Spleen (tissue), 11 donors: ENCODE results near the gene JAKMIP1. TPM values are rescaled to one million over a fixed set of nuclear protein-coding genes. Genes with fewer than 3 reads are reported as not detected.
"Not testable (repeated sequence)": the region's sequence is repeated elsewhere in the genome, so short reads cannot be mapped to it uniquely, and the experiment has no call there.

ENCODE experiments used
- DNase-seq: peaks from one replicate; pipeline ENCODE4 v3.0.0-alpha.2; 2020
- H3K27ac ChIP-seq, 8 donors: fragments of 200-600 bp; sonication (generic) in 7 of 8; 1 replicate in 4 of 8; 2 replicates in 4 of 8; pipeline versions ENCODE4 v1.5.0 to v1.8.0; 2016 to 2021; ENCODE audit warnings: inconsistent platforms in 4 of 8, mild to moderate bottlenecking in 4 of 8, moderate library complexity in 1 of 8
- H3K27me3 ChIP-seq, 7 donors: fragments of 200-600 bp; sonication (generic) in 6 of 7; replicated peaks in 1 of 7; 1 replicate in 4 of 7; 2 replicates in 3 of 7; pipeline versions ENCODE4 v1.5.0 to v1.8.0; 2016 to 2021; ENCODE audit warnings: inconsistent platforms in 3 of 7, mild to moderate bottlenecking in 1 of 7
- H3K36me3 ChIP-seq, 6 donors: fragments of 200-600 bp; sonication (generic) in 5 of 6; 1 replicate in 4 of 6; 2 replicates in 2 of 6; pipeline versions ENCODE4 v1.5.0 to v1.8.0; 2016 to 2021; ENCODE audit warnings: inconsistent platforms in 2 of 6
- H3K4me1 ChIP-seq, 6 donors: fragments of 200-600 bp; sonication (generic) in 5 of 6; 1 replicate in 3 of 6; 2 replicates in 3 of 6; pipeline versions ENCODE4 v1.5.0 to v1.8.0; 2016 to 2021; ENCODE audit warnings: inconsistent platforms in 3 of 6
- H3K4me3 ChIP-seq, 8 donors: fragments of 200-600 bp; sonication (generic) in 7 of 8; 1 replicate in 4 of 8; 2 replicates in 4 of 8; pipeline versions ENCODE4 v1.5.0 to v1.8.0; 2016 to 2021; ENCODE audit warnings: inconsistent platforms in 4 of 8, mild to moderate bottlenecking in 4 of 8, moderate library complexity in 2 of 8
- H3K9me3 ChIP-seq, 8 donors: fragments of 200-600 bp; sonication (generic) in 7 of 8; 1 replicate in 4 of 8; 2 replicates in 4 of 8; pipeline versions ENCODE4 v1.5.0 to v1.8.0; 2016 to 2021; ENCODE audit warnings: inconsistent platforms in 4 of 8
- POLR2A ChIP-seq, 3 donors: fragments of 450-650 bp; IDR thresholded peaks; one replicate each; pipeline ENCODE4 v1.5.1; 2017; ENCODE audit warnings: antibody characterized with exemption in 3 of 3, mild to moderate bottlenecking in 1 of 3
- POLR2AphosphoS5 ChIP-seq, 3 donors: sonication (generic); formaldehyde crosslinking; IDR thresholded peaks; one replicate each; pipeline ENCODE4 v1.5.1; 2017; ENCODE audit warnings: antibody characterized with exemption in 3 of 3
- WGBS, 5 donors: extraction: QIAGEN DNeasy Blood & Tissue Kit in 3 of 5; methylation state at CpG; one replicate each; pipeline versions ENCODE4 v1.1.5 to v1.1.7; 2013 to 2018; 5-methylcytosine and 5-hydroxymethylcytosine counted together
- intact Hi-C: fragments of 100-400 bp; cut with DNase I; formaldehyde crosslinking; loops from one replicate; pipeline ENCODE4 v1.15.0; 2023; ENCODE audit warnings: low total_unique reads
- polyA plus RNA-seq, 3 donors: library from polyadenylated mRNA; stranded (reverse); fragments of 200-250 nt; gene quantifications; one replicate each; pipeline ENCODE4 v1.2.1, GENCODE V29; 2013
- total RNA-seq, 7 donors: library from RNA; depleted of rRNA in 3 of 7; stranded (reverse); fragments of >200 nt in 3 of 7; fragmentation: NEBNext Ultra II Directional in 4 of 7; extraction: Animal tissue kit (Norgen Biotek cat#: 25700) in 4 of 7; gene quantifications; one replicate each; pipeline versions ENCODE4 v1.1.0 to v1.2.1, GENCODE V29; 2016 to 2021
- TF ChIP-seq, protein P1 (sequence below), 11 experiments: fragments of 200-600 bp in 7 of 11; fragments of 450-650 bp in 4 of 11; sonication (generic) in 4 of 11; IDR thresholded peaks in 8 of 11; conservative IDR thresholded peaks in 3 of 11; 1 replicate in 7 of 11; 2 replicates in 4 of 11; pipeline versions ENCODE4 v1.4.0 to v1.8.0; 2016 to 2021; ENCODE audit warnings: antibody characterized with exemption in 11 of 11, inconsistent platforms in 4 of 11, mild to moderate bottlenecking in 1 of 11
- donor health status: healthy with polysubstance abuse.
- donor health status: DM: no; HTN: no; CAD: no; lungs with moderate emphysema.
- donor health status: DM: no; HTN: no; CAD: no.
- donor health status: Bipolar disorder and iron deficiency.
- donor health status: healthy.
- donor health status: DM: no; HTN: no; CAD: no.
- donor health status: DM: yes; HTN: yes; CAD: no.

The JAKMIP1 gene
- total and polyA plus RNA-seq, 10 donors = 0.37 to 8.7 (median 2.6) TPM

DNA sequence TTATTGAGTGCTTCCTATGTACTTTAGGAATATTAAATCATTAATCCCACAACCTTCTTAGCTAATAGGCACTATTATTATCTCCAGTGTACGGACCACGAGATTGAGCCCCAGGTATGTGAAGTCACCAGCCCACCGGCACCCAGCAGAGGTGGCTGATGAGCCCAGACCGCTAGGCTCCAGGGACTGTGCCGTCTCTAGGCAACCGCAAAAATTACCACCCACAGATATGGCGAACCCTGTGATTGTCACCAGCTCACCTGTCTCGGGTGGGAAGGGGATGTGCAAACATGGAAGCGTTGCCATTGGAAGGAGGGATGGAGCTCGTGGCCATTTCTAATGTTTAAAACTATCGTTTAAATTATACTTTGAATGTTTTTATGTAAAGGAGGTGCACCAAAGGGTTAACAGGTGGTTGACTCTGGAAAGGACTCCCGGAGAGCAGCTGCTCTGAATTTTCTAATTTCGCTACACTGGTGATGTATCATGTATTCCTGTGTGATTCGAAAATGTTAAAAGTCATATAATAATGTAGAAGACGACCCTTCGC is 21.0 kb upstream of the JAKMIP1 start:
- WGBS, 5 donors = 19 to 25% (median 22%) methylated on average over 16 of the region's 16 CpGs
- Histone ChIP-seq H3K27me3 (peaks cover 0 to 72% (median 26%) of the 10 kb centered on the region in 7 donors), H3K36me3 (no peaks in the 10 kb centered on the region), H3K27ac (no peak overlapping the region), H3K9me3 (peaks cover 0 to 15% (median 7%) of the 10 kb centered on the region in 8 donors), H3K4me3 (peak overlapping the region in 7 of 8 donors; percentile 6 to 60 (median 21)), H3K4me1 (peaks cover 0 to 9% (median 2%) of the 10 kb centered on the region in 6 donors)
- intact Hi-C loops = no loop called here
- DNase-seq = no peak
- TF ChIP-seq POLR2A (IDR thresholded peaks at IDR 0.05) (no peak), POLR2AphosphoS5 (IDR thresholded peaks at IDR 0.05) (no peak)
- TF ChIP-seq, protein P1, sequence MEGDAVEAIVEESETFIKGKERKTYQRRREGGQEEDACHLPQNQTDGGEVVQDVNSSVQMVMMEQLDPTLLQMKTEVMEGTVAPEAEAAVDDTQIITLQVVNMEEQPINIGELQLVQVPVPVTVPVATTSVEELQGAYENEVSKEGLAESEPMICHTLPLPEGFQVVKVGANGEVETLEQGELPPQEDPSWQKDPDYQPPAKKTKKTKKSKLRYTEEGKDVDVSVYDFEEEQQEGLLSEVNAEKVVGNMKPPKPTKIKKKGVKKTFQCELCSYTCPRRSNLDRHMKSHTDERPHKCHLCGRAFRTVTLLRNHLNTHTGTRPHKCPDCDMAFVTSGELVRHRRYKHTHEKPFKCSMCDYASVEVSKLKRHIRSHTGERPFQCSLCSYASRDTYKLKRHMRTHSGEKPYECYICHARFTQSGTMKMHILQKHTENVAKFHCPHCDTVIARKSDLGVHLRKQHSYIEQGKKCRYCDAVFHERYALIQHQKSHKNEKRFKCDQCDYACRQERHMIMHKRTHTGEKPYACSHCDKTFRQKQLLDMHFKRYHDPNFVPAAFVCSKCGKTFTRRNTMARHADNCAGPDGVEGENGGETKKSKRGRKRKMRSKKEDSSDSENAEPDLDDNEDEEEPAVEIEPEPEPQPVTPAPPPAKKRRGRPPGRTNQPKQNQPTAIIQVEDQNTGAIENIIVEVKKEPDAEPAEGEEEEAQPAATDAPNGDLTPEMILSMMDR (IDR thresholded peaks at IDR 0.05 in 8 of 11, conservative IDR thresholded peaks at IDR 0.05 in 3 of 11) = no peak

DNA sequence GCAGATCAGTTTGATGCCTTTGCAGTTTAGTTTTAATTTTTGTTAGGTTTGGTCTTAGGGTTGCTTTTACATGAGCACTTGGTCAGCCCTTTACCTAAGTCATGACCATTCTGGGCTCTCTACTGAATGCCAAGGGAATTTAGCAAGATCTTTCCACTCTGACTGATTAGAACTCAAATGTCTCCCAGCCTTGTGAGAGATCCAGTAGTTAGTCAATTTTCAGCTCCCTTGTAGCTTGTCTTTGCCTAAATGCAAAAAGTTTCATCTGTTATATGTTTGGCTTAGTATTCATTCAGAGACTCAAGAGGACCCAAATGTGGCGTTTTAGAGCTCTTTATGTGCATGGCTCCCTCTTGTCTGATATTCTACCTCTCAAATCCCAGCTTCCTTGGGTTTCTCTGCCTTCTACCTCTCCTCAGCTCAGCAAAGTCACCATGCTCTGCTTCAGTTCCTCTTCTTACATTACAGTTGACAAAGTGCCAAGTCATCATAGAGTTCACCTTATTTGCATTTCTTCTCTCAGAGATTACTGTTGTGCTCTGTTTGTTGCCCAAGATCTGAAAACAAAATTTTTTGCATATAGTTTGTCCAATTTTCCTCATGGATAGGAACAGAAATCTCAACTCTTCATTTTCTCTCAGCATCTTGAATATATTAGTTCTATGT is 17.5 kb upstream of the JAKMIP1 start:
- WGBS, 5 donors = 32 to 61% (median 55%) methylated on average over 1 of the region's 1 CpG
- H3K27ac ChIP-seq = no peak overlapping the region
- TF ChIP-seq, protein P1 (IDR thresholded peaks at IDR 0.05 in 8 of 11, conservative IDR thresholded peaks at IDR 0.05 in 3 of 11) = no peak
- TF ChIP-seq POLR2A (IDR thresholded peaks at IDR 0.05) = no peak
- no peak for TF ChIP-seq POLR2AphosphoS5 (IDR thresholded peaks at IDR 0.05)
- intact Hi-C loops = no loop called here
- no peak for DNase-seq
- peaks cover 0 to 37% (median 23%) of the 10 kb centered on the region in 7 donors for H3K27me3 ChIP-seq
- H3K36me3 ChIP-seq = no peaks in the 10 kb centered on the region
- H3K9me3 ChIP-seq = peaks cover 0 to 21% (median 15%) of the 10 kb centered on the region in 8 donors
- H3K4me1 ChIP-seq = peaks cover 0 to 9% (median 2%) of the 10 kb centered on the region in 6 donors
- no peak overlapping the region for H3K4me3 ChIP-seq

DNA sequence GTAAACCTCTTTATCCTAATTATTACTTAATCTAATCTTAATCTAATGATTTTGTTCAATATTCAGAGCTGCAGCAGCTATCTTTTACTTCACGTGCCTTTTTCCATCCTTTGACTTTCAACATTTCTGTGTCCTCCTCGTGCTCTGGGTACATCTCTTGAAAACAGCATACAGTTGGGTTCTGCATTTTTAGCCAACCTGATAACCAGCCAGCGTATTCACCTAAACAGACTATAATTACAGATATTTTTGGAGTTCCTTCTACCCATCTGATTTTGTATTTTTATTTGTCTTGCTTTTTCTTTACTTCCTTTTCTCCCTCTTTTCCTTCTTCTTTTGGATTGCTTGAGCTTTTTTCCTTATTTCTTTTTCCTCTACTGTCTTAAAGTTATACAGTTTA is 16.2 kb upstream of the JAKMIP1 start:
- H3K36me3 ChIP-seq = no peaks in the 10 kb centered on the region
- no peak overlapping the region for H3K4me3 ChIP-seq
- TF ChIP-seq POLR2A (IDR thresholded peaks at IDR 0.05) = no peak
- TF ChIP-seq, protein P1 (IDR thresholded peaks at IDR 0.05 in 8 of 11, conservative IDR thresholded peaks at IDR 0.05 in 3 of 11) = no peak
- no peak for TF ChIP-seq POLR2AphosphoS5 (IDR thresholded peaks at IDR 0.05)
- intact Hi-C loops = no loop called here
- H3K27ac ChIP-seq = no peak overlapping the region
- peaks cover 0 to 25% (median 10%) of the 10 kb centered on the region in 7 donors for H3K27me3 ChIP-seq
- DNase-seq = no peak
- H3K4me1 ChIP-seq = peaks cover 0 to 3% (median 0%) of the 10 kb centered on the region in 6 donors
- WGBS, 5 donors = 71 to 82% (median 76%) methylated on average over 3 of the region's 3 CpGs
- H3K9me3 ChIP-seq = peaks cover 0 to 14% (median 7%) of the 10 kb centered on the region in 8 donors

DNA sequence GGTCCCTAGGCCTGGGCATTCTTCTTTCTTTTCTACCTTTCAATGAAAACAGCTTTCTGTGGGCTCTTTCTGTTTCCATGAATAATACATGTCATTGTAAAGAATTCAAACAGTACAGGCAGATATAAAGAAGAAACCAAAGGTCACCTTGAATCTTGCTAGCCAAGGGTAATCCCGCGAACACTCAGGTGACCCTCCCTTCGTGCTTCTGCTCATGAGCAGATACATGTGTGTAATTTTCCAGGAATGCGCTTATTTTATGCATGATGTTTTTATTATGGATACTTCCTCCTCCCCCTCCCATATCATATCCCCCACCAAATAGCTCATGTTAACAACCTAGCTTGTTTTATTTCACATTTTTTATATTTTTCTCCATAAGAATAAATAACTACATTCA is 9.6 kb upstream of the JAKMIP1 start:
- no peak for TF ChIP-seq POLR2A (IDR thresholded peaks at IDR 0.05)
- no peak for TF ChIP-seq POLR2AphosphoS5 (IDR thresholded peaks at IDR 0.05)
- TF ChIP-seq, protein P1 (IDR thresholded peaks at IDR 0.05 in 8 of 11, conservative IDR thresholded peaks at IDR 0.05 in 3 of 11) = no peak
- Histone ChIP-seq H3K9me3 (peaks cover 0 to 14% (median 7%) of the 10 kb centered on the region in 8 donors), H3K4me1 (no peaks in the 10 kb centered on the region), H3K27me3 (peaks cover 0 to 15% (median 0%) of the 10 kb centered on the region in 7 donors), H3K4me3 (no peak overlapping the region), H3K36me3 (no peaks in the 10 kb centered on the region), H3K27ac (no peak overlapping the region)
- DNase-seq = no peak
- intact Hi-C loops = no loop called here
- 81 to 88% (median 86%) methylated on average over 4 of the region's 4 CpGs for WGBS, 5 donors

DNA sequence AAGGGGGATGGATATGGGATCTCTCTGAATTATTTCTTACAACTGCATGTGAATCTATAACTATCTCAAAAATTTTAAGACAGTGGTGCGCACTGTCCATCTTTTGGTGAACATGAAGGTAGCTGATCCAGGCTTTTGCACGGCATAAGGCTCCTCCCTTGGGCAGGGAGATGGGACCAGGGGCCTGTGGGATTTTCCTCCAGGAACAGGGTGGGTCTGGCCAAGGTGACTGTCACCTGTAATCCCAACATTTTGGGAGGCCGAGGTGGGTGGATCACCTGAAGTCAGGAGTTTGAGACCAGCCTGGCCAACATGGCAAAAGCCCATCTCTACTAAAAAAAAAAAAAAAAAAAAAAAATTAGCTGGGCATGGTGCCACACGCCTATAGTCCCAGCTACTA is 8.9 kb upstream of the JAKMIP1 start:
- 80 to 89% (median 81%) methylated on average over 3 to 4 of the region's 4 CpGs for WGBS, 5 donors
- H3K4me1 ChIP-seq, DNase-seq, intact Hi-C loops, H3K36me3 ChIP-seq, H3K4me3 ChIP-seq, H3K27ac ChIP-seq: not testable (repeated sequence)
- Histone ChIP-seq H3K27me3 (peaks cover 0 to 15% (median 0%) of the 10 kb centered on the region in 7 donors), H3K9me3 (peaks cover 0 to 14% (median 7%) of the 10 kb centered on the region in 8 donors)
